Right lobe of liver (tissue), 4 donors: Measurements from ENCODE around the gene POMGNT1.

ENCODE experiments used
- POLR2A ChIP-seq: fragments of 450-650 bp; IDR thresholded peaks from one replicate; pipeline ENCODE4 v1.6.1; 2017; ENCODE audit warnings: antibody characterized with exemption, mild to moderate bottlenecking
- TF ChIP-seq, protein P1 (sequence below), 4 donors: fragments of 200-600 bp in 3 of 4; fragments of 450-650 bp in 1 of 4; IDR thresholded peaks; one replicate each; pipeline versions ENCODE4 v1.5.1 to v1.8.0; 2016 to 2022; ENCODE audit warnings: antibody characterized with exemption in 4 of 4, mild to moderate bottlenecking in 2 of 4
- donor health status: DM: no; HTN: no; CAD: no.
- donor health status: DM: no; HTN: no; CAD: no.
- donor health status: DM: no; HTN: yes; CAD: no.

DNA sequence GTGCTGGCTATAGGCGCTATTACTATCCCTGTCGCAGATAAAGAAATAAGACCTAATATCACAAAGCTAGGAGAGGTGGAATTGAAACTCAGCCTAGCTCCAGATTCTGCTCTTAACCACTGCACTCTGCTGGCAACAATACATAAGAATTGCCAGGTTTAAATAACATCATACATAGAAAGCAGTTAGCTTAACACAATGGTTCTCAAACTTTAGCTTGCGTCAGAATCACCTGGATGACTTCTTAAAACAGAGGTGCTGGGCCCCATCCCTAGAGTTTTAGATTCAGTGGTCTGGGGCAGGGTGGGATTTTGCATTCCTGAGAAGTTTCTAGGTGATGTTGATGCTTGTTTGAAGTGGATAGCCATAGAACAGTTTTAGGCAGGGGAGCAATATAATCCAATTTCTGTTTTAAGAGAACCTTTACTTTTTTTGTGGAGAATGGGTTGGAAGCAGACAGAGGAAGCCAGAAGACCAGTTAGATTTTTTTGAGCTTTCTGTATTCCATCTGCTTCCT is 1.1 kb upstream of the POMGNT1 start:
- TF ChIP-seq, protein P1, sequence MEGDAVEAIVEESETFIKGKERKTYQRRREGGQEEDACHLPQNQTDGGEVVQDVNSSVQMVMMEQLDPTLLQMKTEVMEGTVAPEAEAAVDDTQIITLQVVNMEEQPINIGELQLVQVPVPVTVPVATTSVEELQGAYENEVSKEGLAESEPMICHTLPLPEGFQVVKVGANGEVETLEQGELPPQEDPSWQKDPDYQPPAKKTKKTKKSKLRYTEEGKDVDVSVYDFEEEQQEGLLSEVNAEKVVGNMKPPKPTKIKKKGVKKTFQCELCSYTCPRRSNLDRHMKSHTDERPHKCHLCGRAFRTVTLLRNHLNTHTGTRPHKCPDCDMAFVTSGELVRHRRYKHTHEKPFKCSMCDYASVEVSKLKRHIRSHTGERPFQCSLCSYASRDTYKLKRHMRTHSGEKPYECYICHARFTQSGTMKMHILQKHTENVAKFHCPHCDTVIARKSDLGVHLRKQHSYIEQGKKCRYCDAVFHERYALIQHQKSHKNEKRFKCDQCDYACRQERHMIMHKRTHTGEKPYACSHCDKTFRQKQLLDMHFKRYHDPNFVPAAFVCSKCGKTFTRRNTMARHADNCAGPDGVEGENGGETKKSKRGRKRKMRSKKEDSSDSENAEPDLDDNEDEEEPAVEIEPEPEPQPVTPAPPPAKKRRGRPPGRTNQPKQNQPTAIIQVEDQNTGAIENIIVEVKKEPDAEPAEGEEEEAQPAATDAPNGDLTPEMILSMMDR (IDR thresholded peaks at IDR 0.05), result no peak
- TF ChIP-seq POLR2A, result no peak
